SW 1271 (cell line): ENCODE data around the gene NFIA.

ENCODE experiments used
- DNase-seq, 2 experiments: peaks; one replicate each; lab custom pipeline; 2025; lab: John Stamatoyannopoulos, UW

Gene NFIA

GRCh38 chr1:61183471-61184039 is 101.2 kb downstream of the NFIA start:
- no peak for DNase-seq

GRCh38 chr1:61184040-61184713 is 101.8 kb downstream of the NFIA start:
- no peak for DNase-seq

- no peak for DNase-seq
Measured at GRCh38 chr1:61184714-61185106, 102.3 kb downstream of the NFIA start.

GRCh38 chr1:61186753-61187152 is 104.4 kb downstream of the NFIA start:
- no peak for DNase-seq

- DNase-seq = no peak
Measured at GRCh38 chr1:61187352-61188086, 105.2 kb downstream of the NFIA start.

- no peak for DNase-seq
Measured at GRCh38 chr1:61190153-61190552, 107.8 kb downstream of the NFIA start.

GRCh38 chr1:61190618-61191432 is 108.5 kb downstream of the NFIA start:
- no peak for DNase-seq

GRCh38 chr1:61191433-61191720 is 109.0 kb downstream of the NFIA start:
- no peak for DNase-seq

GRCh38 chr1:61192663-61193330 is 110.4 kb downstream of the NFIA start:
- DNase-seq = no peak

- no peak for DNase-seq
Measured at GRCh38 chr1:61193808-61194207, 111.4 kb downstream of the NFIA start.

GRCh38 chr1:61198554-61198953 is 116.2 kb downstream of the NFIA start:
- DNase-seq = no peak

GRCh38 chr1:61201035-61201434 is 118.7 kb downstream of the NFIA start:
- DNase-seq = no peak

- no peak for DNase-seq
Measured at GRCh38 chr1:61202854-61203598, 120.7 kb downstream of the NFIA start.

- DNase-seq = no peak
Measured at GRCh38 chr1:61204528-61204927, 122.2 kb downstream of the NFIA start.

GRCh38 chr1:61207416-61207815 is 125.1 kb downstream of the NFIA start:
- no peak for DNase-seq

GRCh38 chr1:61208172-61208571 is 125.8 kb downstream of the NFIA start:
- no peak for DNase-seq

GRCh38 chr1:61208831-61209230 is 126.5 kb downstream of the NFIA start:
- no peak for DNase-seq

- no peak for DNase-seq
Measured at GRCh38 chr1:61210435-61211154, 128.2 kb downstream of the NFIA start.

GRCh38 chr1:61213245-61214011 is 131.1 kb downstream of the NFIA start:
- DNase-seq = no peak

- DNase-seq = no peak
Measured at GRCh38 chr1:61215119-61215518, 132.8 kb downstream of the NFIA start.
